Esophagus mucosa (tissue), 1 donor: ENCODE measurements around the gene SPPL3. TPM values are rescaled to one million over a fixed set of nuclear protein-coding genes. Genes with fewer than 3 reads are reported as not detected.
"Not testable (repeated sequence)": the region's sequence is repeated elsewhere in the genome, so short reads cannot be mapped to it uniquely, and the experiment has no call there.

Source experiments
- ATAC-seq: fragments of 200-7000 bp; cut with Tn5 transposase; one replicate; pipeline ENCODE4 v1.9.1; 2020
- total RNA-seq: library from RNA; stranded (reverse); gene quantifications from one replicate; pipeline ENCODE4 v1.2.4, GENCODE V29; 2023
- donor health status: DM: yes; HTN: yes; CAD: no.

Gene SPPL3
- total RNA-seq, 1 donor from 2014 or later, result 85.8 TPM

- ATAC-seq, result no peak
These were observed 87.8 kb downstream of the SPPL3 start for GRCh38 chr12:120816363-120816762.

GRCh38 chr12:120814903-120815429 is 89.2 kb downstream of the SPPL3 start:
- ATAC-seq, result no peak

GRCh38 chr12:120814203-120814902 is 89.8 kb downstream of the SPPL3 start:
- no peak for ATAC-seq

GRCh38 chr12:120813588-120814153 is 90.5 kb downstream of the SPPL3 start:
- ATAC-seq, result no peak

- no peak for ATAC-seq
These were observed 94.1 kb downstream of the SPPL3 start for GRCh38 chr12:120810021-120810420.

GRCh38 chr12:120804428-120804827 is 99.7 kb downstream of the SPPL3 start:
- ATAC-seq, result no peak

- ATAC-seq, result peak; percentile 53
These were observed 103.0 kb downstream of the SPPL3 start for GRCh38 chr12:120801146-120801545.

GRCh38 chr12:120800665-120801064 is 103.5 kb downstream of the SPPL3 start:
- ATAC-seq, result no peak

GRCh38 chr12:120799243-120800045 is 104.7 kb downstream of the SPPL3 start:
- peak; percentile 18 for ATAC-seq

- no peak for ATAC-seq
These were observed 105.5 kb downstream of the SPPL3 start for GRCh38 chr12:120798696-120799095.

- no peak for ATAC-seq
These were observed 106.2 kb downstream of the SPPL3 start for GRCh38 chr12:120797677-120798642.

GRCh38 chr12:120795441-120796178 is 108.5 kb downstream of the SPPL3 start:
- no peak for ATAC-seq

GRCh38 chr12:120793357-120793756 is 110.8 kb downstream of the SPPL3 start:
- peak; percentile 8 for ATAC-seq

- ATAC-seq, result not testable (repeated sequence)
These were observed 111.7 kb downstream of the SPPL3 start for GRCh38 chr12:120792456-120792855.

GRCh38 chr12:120791669-120792176 is 112.4 kb downstream of the SPPL3 start:
- ATAC-seq, result no peak

GRCh38 chr12:120790114-120790513 is 114.0 kb downstream of the SPPL3 start:
- ATAC-seq, result no peak

GRCh38 chr12:120787889-120788288 is 116.3 kb downstream of the SPPL3 start:
- ATAC-seq, result no peak

GRCh38 chr12:120784804-120785203 is 119.4 kb downstream of the SPPL3 start:
- no peak for ATAC-seq

GRCh38 chr12:120783197-120783596 is 121.0 kb downstream of the SPPL3 start:
- peak; percentile 23 for ATAC-seq

- ATAC-seq, result no peak
These were observed 128.2 kb downstream of the SPPL3 start for GRCh38 chr12:120775862-120776552.
